Activated T-helper 2 cell treated with anti-CD3 and anti-CD28 coated beads, Interferon-gamma antibody, Interleukin-2, Interleukin-4, amounts not matched to agents 10 μg/mL and 5 μg/mL and 100 μg/mL, durations not matched to agents 14 hours and 24 hours and 36 hours (primary cell): ENCODE data around the gene DRC3. TPM values are rescaled to one million over a fixed set of nuclear protein-coding genes. Genes with fewer than 3 reads are reported as not detected.

Source experiments
- DNase-seq: peaks from one replicate; pipeline ENCODE4 v3.0.0; 2021; ENCODE audit warnings: low spot score
- H3K27ac Mint-ChIP-seq: one replicate; pipeline ENCODE4 v1.8.0; 2021; ENCODE audit warnings: mixed read lengths
- H3K27me3 Mint-ChIP-seq: one replicate; pipeline ENCODE4 v1.8.0; 2021; ENCODE audit warnings: low read depth, mixed read lengths
- H3K36me3 Mint-ChIP-seq: one replicate; pipeline ENCODE4 v1.8.0; 2021; ENCODE audit warnings: low read depth, mixed read lengths
- H3K4me1 Mint-ChIP-seq: one replicate; pipeline ENCODE4 v1.8.0; 2021; ENCODE audit warnings: low read depth, mixed read lengths
- H3K4me3 Mint-ChIP-seq: one replicate; pipeline ENCODE4 v1.8.0; 2021; ENCODE audit warnings: low read depth, mild to moderate bottlenecking, moderate library complexity, mixed read lengths
- H3K9me3 Mint-ChIP-seq: one replicate; pipeline ENCODE4 v1.8.0; 2021; ENCODE audit warnings: mixed read lengths
- intact Hi-C: fragments of 100-400 bp; cut with micrococcal nuclease; formaldehyde crosslinking; loops from one replicate; pipeline ENCODE4 v1.15.1; 2023
- total RNA-seq: library from RNA; stranded (reverse); gene quantifications from 2 replicates; pipeline ENCODE4 v1.2.3, GENCODE V29; 2022

Gene DRC3
- total RNA-seq, 1 donor from 2014 or later, result not detected

- Mint-ChIP-seq H3K27ac (no peak overlapping the region), H3K4me3 (no peak overlapping the region), H3K9me3 (no peaks in the 10 kb centered on the region), H3K36me3 (peaks cover 4% of the 10 kb centered on the region), H3K27me3 (no peaks in the 10 kb centered on the region), H3K4me1 (peaks cover 57% of the 10 kb centered on the region)
- DNase-seq, result no peak
- intact Hi-C loops, result loop anchor here (5.0 kb wide), 1 partner anchor 111 kb away; no protein-coding TSS in a partner anchor
These were observed 9.6 kb upstream of the DRC3 start for GRCh38 chr17:17963066-17963465.

DNA sequence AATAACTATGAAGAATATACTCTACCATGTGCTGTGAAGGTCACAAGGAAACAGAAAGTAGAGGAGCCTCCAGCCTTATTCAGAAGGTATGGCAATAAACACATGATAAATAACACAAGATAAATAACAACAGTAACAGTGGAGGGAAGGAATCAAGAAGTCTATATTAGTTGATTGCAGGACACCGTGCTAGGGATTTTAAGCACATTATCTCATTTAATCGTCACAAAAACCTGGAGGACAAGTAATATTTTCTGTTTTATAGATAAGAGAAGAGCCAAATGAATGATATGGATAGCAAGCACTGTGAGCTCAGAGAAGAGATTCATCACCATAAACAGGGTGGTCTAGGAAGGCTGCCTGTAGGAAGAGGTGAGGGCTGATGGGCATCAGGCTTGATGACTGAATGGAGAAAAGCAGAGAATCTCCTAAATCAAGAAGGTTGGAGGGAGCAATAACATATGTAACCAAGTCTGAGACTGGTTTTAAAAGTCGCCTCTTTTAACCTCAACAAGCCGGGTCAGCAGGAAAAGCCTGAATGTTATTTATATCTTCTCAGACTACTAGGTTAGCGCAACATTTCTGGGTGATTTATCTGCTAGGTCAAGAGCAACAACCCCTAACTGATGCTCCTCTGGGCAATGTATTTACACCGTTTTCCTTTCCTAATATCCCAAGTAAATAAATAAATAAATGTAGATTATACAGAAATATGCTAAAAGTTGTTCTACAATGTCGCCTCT, 8.8 kb upstream of the DRC3 start:
- DNase-seq, result no peak
- no peaks in the 10 kb centered on the region for H3K9me3 Mint-ChIP-seq
- H3K4me1 Mint-ChIP-seq, result peaks cover 50% of the 10 kb centered on the region
- no peak overlapping the region for H3K4me3 Mint-ChIP-seq
- intact Hi-C loops, result loop anchor here (5.0 kb wide), 1 partner anchor 112 kb away; no protein-coding TSS in a partner anchor
- no peak overlapping the region for H3K27ac Mint-ChIP-seq
- no peaks in the 10 kb centered on the region for H3K27me3 Mint-ChIP-seq
- peaks cover 4% of the 10 kb centered on the region for H3K36me3 Mint-ChIP-seq

- DNase-seq, result no peak
- intact Hi-C loops, result loop anchor here (5.0 kb wide), 1 partner anchor 112 kb away; no protein-coding TSS in a partner anchor
- H3K36me3 Mint-ChIP-seq, result peaks cover 4% of the 10 kb centered on the region
- no peaks in the 10 kb centered on the region for H3K9me3 Mint-ChIP-seq
- no peaks in the 10 kb centered on the region for H3K27me3 Mint-ChIP-seq
- no peak overlapping the region for H3K4me3 Mint-ChIP-seq
- H3K4me1 Mint-ChIP-seq, result peaks cover 44% of the 10 kb centered on the region
- no peak overlapping the region for H3K27ac Mint-ChIP-seq
These were observed 8.0 kb upstream of the DRC3 start for GRCh38 chr17:17964710-17965109.

- Mint-ChIP-seq H3K9me3 (no peaks in the 10 kb centered on the region), H3K27me3 (no peaks in the 10 kb centered on the region), H3K36me3 (peaks cover 4% of the 10 kb centered on the region), H3K4me1 (peaks cover 41% of the 10 kb centered on the region), H3K27ac (no peak overlapping the region), H3K4me3 (no peak overlapping the region)
- DNase-seq, result no peak
- intact Hi-C loops, result no loop called here
These were observed 7.4 kb upstream of the DRC3 start for GRCh38 chr17:17965152-17965721.

- peaks cover 42% of the 10 kb centered on the region for H3K4me1 Mint-ChIP-seq
- no peak for DNase-seq
- H3K9me3 Mint-ChIP-seq, result no peaks in the 10 kb centered on the region
- H3K4me3 Mint-ChIP-seq, result no peak overlapping the region
- H3K27ac Mint-ChIP-seq, result peak overlapping the region; percentile 39
- intact Hi-C loops, result no loop called here
- no peaks in the 10 kb centered on the region for H3K27me3 Mint-ChIP-seq
- peaks cover 4% of the 10 kb centered on the region for H3K36me3 Mint-ChIP-seq
These were observed 6.3 kb upstream of the DRC3 start for GRCh38 chr17:17966399-17966798.

DNA sequence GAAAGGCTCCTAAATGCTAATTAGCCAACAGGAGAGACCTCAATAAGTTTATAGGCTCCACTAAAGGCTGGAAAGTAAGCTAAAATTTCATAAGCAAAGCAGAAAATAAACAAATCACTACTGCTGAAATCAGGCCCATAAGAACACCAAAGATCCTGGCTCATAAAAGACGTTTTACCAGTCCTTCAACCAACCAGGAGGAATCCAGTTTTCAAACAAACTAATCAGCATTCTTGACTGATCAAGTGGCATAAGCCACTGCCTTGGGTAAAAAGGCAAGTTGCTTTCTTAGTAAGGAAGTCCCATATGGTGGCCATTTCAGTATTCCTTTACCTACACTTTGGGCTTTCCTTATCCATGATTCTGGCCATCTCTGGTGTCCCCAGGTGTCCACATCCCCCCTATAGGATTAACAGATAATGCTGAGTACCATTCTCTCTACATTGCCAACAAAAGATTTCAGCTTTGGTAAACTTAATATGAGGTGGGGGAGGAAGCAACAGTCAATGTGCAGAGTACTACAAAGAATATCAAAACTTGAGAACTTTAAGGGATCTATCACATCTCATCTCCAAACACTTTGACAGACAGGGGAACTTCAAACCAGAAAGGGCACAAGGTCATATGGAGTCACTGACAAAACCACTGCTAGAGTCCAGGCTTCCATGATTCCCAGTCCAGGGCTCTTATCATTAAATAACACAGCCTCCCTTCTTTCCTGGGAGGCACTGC, 1.8 kb upstream of the DRC3 start:
- Mint-ChIP-seq H3K4me3 (peak overlapping the region; percentile 80), H3K27ac (no peak overlapping the region), H3K4me1 (peaks cover 40% of the 10 kb centered on the region), H3K9me3 (no peaks in the 10 kb centered on the region), H3K27me3 (no peaks in the 10 kb centered on the region), H3K36me3 (no peaks in the 10 kb centered on the region)
- intact Hi-C loops, result loop anchor here (5.0 kb wide), 1 partner anchor 289 kb away; the partner anchor contains the start of gene RAI1
- DNase-seq, result no peak

DNA sequence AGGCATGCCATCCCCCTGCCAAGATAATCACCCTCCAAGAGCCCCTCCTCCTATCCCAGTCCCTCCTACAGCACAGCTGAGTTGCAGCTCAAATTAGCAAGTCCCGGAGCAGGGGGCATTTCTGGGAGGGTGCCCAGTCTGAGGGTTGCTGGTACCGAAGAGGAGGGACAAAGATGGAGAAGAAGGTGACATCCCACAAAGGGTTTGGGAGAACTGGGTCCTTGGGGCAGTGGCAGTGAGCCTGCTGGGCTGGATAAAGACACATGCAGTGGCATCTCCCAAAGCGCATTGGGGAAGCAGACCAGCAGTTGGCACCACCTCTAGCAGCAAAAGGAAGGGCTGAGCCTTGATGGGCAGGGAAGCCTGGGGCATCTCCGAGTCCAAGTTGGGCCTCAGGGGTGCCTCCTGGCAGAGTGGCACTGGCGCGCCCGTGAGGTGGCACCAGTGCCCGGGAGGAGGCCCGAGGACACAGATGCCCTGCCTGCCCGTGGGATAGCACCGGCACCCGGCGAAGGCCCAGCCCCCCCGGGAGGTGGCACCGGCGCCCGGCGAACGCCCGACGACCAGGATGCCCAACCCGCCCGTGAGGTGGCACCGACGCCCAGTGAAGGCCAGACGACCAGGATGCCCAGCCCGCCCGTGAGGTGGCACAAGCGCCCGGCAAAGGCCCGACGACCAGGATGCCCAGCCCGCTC, 1.1 kb upstream of the DRC3 start:
- DNase-seq, result no peak
- Mint-ChIP-seq H3K4me3 (peak overlapping the region; percentile 80), H3K9me3 (no peaks in the 10 kb centered on the region)

DNA sequence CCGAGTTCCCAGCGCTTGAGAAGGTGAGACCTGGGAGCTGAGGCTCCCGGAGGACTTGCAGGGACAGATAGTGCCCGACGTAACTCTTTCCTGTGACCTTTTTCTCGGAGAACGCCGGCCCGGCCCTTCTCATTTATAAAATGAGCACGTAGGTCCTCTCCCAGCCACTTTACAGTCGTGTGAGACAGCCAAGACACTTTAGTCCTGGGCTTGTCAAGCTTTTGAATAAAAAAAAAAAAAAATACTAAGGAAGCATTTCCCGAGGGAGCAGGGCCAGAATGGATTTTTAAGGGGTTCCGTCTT, 241 bp downstream of the DRC3 start:
- H3K4me1 Mint-ChIP-seq, result peaks cover 25% of the 10 kb centered on the region
- intact Hi-C loops, result loop anchor here (1.0 to 5.0 kb wide), 7 partner anchors 15 to 382 kb away; partner anchors contain the start of genes ALKBH5, ATPAF2, GID4 and PEMT
- peak overlapping the region; percentile 80 for H3K27ac Mint-ChIP-seq
- H3K4me3 Mint-ChIP-seq, result peak overlapping the region; percentile 91
- H3K9me3 Mint-ChIP-seq, result no peaks in the 10 kb centered on the region
- DNase-seq, result no peak
- no peaks in the 10 kb centered on the region for H3K27me3 Mint-ChIP-seq
- no peaks in the 10 kb centered on the region for H3K36me3 Mint-ChIP-seq

More for the DNA sequence above, 1.1 kb upstream of the DRC3 start:
- intact Hi-C loops, result loop anchor here (1.0 to 5.0 kb wide), 7 partner anchors 13 to 380 kb away; partner anchors contain the start of genes ALKBH5, ATPAF2, GID4 and PEMT
- Mint-ChIP-seq H3K36me3 (no peaks in the 10 kb centered on the region), H3K4me1 (peaks cover 34% of the 10 kb centered on the region), H3K27me3 (no peaks in the 10 kb centered on the region), H3K27ac (peak overlapping the region; percentile 21)

GRCh38 chr17:17975436-17975835, 2.8 kb downstream of the DRC3 start:
- H3K9me3 Mint-ChIP-seq, result no peaks in the 10 kb centered on the region

GRCh38 chr17:17976931-17977570, 4.4 kb downstream of the DRC3 start:
- Mint-ChIP-seq H3K4me1 (peaks cover 8% of the 10 kb centered on the region), H3K27ac (no peak overlapping the region)
- intact Hi-C loops, result no loop called here

More at GRCh38 chr17:17975436-17975835, 2.8 kb downstream of the DRC3 start:
- no peaks in the 10 kb centered on the region for H3K36me3 Mint-ChIP-seq
- H3K27me3 Mint-ChIP-seq, result no peaks in the 10 kb centered on the region
- H3K27ac Mint-ChIP-seq, result no peak overlapping the region
- no peak overlapping the region for H3K4me3 Mint-ChIP-seq
- DNase-seq, result no peak
- H3K4me1 Mint-ChIP-seq, result peaks cover 17% of the 10 kb centered on the region
- intact Hi-C loops, result no loop called here

DNA sequence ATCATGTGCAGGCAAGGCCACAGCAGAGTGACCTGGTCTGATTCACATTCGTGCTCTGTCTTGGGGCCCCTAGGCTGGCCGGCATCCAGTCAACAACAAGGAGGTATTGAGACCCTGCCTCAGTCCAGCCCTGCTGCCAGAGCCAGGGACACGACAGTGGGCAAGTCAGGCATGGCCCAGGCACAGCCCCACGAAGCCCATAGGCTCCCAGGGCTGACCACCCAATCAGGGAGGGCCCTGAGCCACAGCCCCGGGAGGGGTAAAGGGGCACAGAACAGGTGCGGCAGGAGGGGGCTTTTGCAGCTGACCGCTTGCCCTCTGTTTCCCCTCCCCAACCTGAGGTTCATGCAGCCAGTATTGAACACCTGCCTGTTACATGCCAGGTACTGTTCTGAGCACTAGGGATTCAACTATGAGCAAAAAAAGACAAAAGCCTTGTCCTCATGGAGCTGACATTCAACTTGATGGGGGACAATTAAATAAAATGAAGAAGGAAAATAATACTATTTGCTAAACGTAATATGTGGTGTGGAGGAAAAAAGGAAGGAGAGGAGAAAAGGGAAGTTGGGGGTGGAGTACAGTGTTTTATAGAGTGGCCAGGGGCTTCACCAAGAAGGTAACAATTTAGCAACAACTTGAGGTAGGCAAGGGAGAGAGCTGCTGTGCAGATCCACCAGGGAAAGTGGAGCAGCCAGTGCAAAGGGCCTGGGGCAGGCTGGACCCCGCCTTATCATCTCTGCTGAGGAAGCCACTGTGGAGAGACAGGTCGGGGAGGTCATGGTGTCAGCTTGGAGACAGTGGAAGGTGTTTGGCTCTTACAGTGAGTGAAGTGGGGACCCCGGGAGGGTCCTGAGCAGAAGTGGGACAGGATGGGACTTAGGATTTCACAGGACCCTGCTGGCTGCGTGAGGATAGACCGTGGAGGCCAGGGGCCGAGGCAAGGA, 6.1 kb downstream of the DRC3 start:
- intact Hi-C loops, result no loop called here
- no peak overlapping the region for H3K27ac Mint-ChIP-seq

More at GRCh38 chr17:17976931-17977570, 4.4 kb downstream of the DRC3 start:
- Mint-ChIP-seq H3K9me3 (no peaks in the 10 kb centered on the region), H3K36me3 (no peaks in the 10 kb centered on the region), H3K4me3 (no peak overlapping the region), H3K27me3 (no peaks in the 10 kb centered on the region)
- DNase-seq, result no peak

More for the DNA sequence above, 6.1 kb downstream of the DRC3 start:
- H3K9me3 Mint-ChIP-seq, result no peaks in the 10 kb centered on the region
- H3K36me3 Mint-ChIP-seq, result no peaks in the 10 kb centered on the region
- no peaks in the 10 kb centered on the region for H3K27me3 Mint-ChIP-seq
- peaks cover under 1% of the 10 kb centered on the region for H3K4me1 Mint-ChIP-seq
- DNase-seq, result no peak
- no peak overlapping the region for H3K4me3 Mint-ChIP-seq
